SK-N-MC (cell line): ENCODE measurements around the gene GALNT7.

Source experiments
- EZH2 ChIP-seq: fragments of 200-600 bp; sonication (generic); IDR thresholded peaks from one replicate; pipeline ENCODE4 v1.6.1; 2017; ENCODE audit warnings: antibody characterized with exemption
- POLR2AphosphoS5 ChIP-seq: IDR thresholded peaks from 2 replicates; pipeline ENCODE4 v1.6.1; 2012; ENCODE audit warnings: mild to moderate bottlenecking, low read depth, low read length, borderline replicate concordance

- TF ChIP-seq POLR2AphosphoS5, result no peak
- no peak for TF ChIP-seq EZH2
Measured at GRCh38 chr4:173124209-173124865, 44.3 kb upstream of the GALNT7 start.
